ENCODE measurements around the gene CCL4. TPM values are rescaled to one million over a fixed set of nuclear protein-coding genes. Genes with fewer than 3 reads are reported as not detected.

Gene CCL4
- total RNA-seq, 4 donors from 2014 or later: 0.29 to 0.76 (median 0.61) TPM; not detected in 1

- 46 to 56% methylated on average over 4 of the region's 4 CpGs for WGBS, 2 donors
- intact Hi-C loops (cut with DNase I; ENCODE audit: low total_unique reads): loop anchor here (10.0 kb wide), 1 partner anchor 1741 kb away; no protein-coding TSS in a partner anchor
- peak in 1 of 2 donors; percentile 9 for DNase-seq (ENCODE audit: low spot score in 2 of 2)
- TF ChIP-seq CTCF (IDR thresholded peaks at IDR 0.05): no peak
- TF ChIP-seq POLR2A (IDR thresholded peaks at IDR 0.05): no peak
- H3K4me3 ChIP-seq (ENCODE audit: low read depth, poor library complexity, severe bottlenecking): no peak overlapping the region
These were observed 30.1 kb downstream of the CCL4 start for GRCh38 chr17:36133602-36134236.

GRCh38 chr17:36135465-36135864 lies 31.8 kb downstream of the CCL4 start:
- TF ChIP-seq POLR2A (IDR thresholded peaks at IDR 0.05) (no peak), CTCF (IDR thresholded peaks at IDR 0.05) (no peak)
- no peak overlapping the region for H3K4me3 ChIP-seq (ENCODE audit: low read depth, poor library complexity, severe bottlenecking)
- 85 to 89% methylated on average over 4 of the region's 4 CpGs for WGBS, 2 donors
- DNase-seq (ENCODE audit: low spot score in 2 of 2): peak in 1 of 2 donors; percentile 40
- intact Hi-C loops (cut with DNase I; ENCODE audit: low total_unique reads): loop anchor here (10.0 kb wide), 1 partner anchor 1739 kb away; no protein-coding TSS in a partner anchor

- intact Hi-C loops (cut with DNase I; ENCODE audit: low total_unique reads): loop anchor here (10.0 kb wide), 1 partner anchor 1739 kb away; no protein-coding TSS in a partner anchor
- peak in 1 of 2 donors; percentile 37 for DNase-seq (ENCODE audit: low spot score in 2 of 2)
- H3K4me3 ChIP-seq (ENCODE audit: low read depth, poor library complexity, severe bottlenecking): no peak overlapping the region
- no peak for TF ChIP-seq CTCF (IDR thresholded peaks at IDR 0.05)
- no peak for TF ChIP-seq POLR2A (IDR thresholded peaks at IDR 0.05)
- WGBS, 2 donors: 50 to 94% methylated on average over 1 of the region's 1 CpG
These were observed 32.4 kb downstream of the CCL4 start for GRCh38 chr17:36136036-36136435.

GRCh38 chr17:36136439-36136838 lies 32.8 kb downstream of the CCL4 start:
- DNase-seq (ENCODE audit: low spot score in 2 of 2): no peak
- TF ChIP-seq CTCF (IDR thresholded peaks at IDR 0.05): no peak
- no peak for TF ChIP-seq POLR2A (IDR thresholded peaks at IDR 0.05)
- intact Hi-C loops (cut with DNase I; ENCODE audit: low total_unique reads): loop anchor here (10.0 kb wide), 1 partner anchor 1738 kb away; no protein-coding TSS in a partner anchor
- H3K4me3 ChIP-seq (ENCODE audit: low read depth, poor library complexity, severe bottlenecking): no peak overlapping the region
- WGBS, 2 donors: 38 to 63% methylated on average over 1 of the region's 1 CpG

GRCh38 chr17:36142235-36142634 lies 38.6 kb downstream of the CCL4 start:
- no peak overlapping the region for H3K4me3 ChIP-seq (ENCODE audit: low read depth, poor library complexity, severe bottlenecking)
- DNase-seq (ENCODE audit: low spot score in 2 of 2): no peak
- intact Hi-C loops (cut with DNase I; ENCODE audit: low total_unique reads): no loop called here
- TF ChIP-seq CTCF (IDR thresholded peaks at IDR 0.05): no peak
- no peak for TF ChIP-seq POLR2A (IDR thresholded peaks at IDR 0.05)

GRCh38 chr17:36142806-36143205 lies 39.2 kb downstream of the CCL4 start:
- no peak for TF ChIP-seq CTCF (IDR thresholded peaks at IDR 0.05)
- TF ChIP-seq POLR2A (IDR thresholded peaks at IDR 0.05): no peak
- H3K4me3 ChIP-seq (ENCODE audit: low read depth, poor library complexity, severe bottlenecking): no peak overlapping the region
- intact Hi-C loops (cut with DNase I; ENCODE audit: low total_unique reads): no loop called here
- 79 to 84% methylated on average over 8 of the region's 8 CpGs for WGBS, 2 donors
- DNase-seq (ENCODE audit: low spot score in 2 of 2): peak in 1 of 2 donors; percentile 5
